Measurements from ENCODE around the gene TMED6.

GRCh38 chr16:69311533-69312387 is 39.8 kb downstream of the TMED6 start:
- TF ChIP-seq CTCF (IDR thresholded peaks at IDR 0.05 in 4 of 5, conservative IDR thresholded peaks at IDR 0.05 in 1 of 5) = peak in 1 of 5 experiments; percentile 7
- TF ChIP-seq POLR2A (IDR thresholded peaks at IDR 0.05) = no peak

All from gastrocnemius medialis (tissue), 4 donors.